ENCODE results near the gene CHD9NB.
"Not testable (repeated sequence)": the region's sequence is repeated elsewhere in the genome, so short reads cannot be mapped to it uniquely, and the experiment has no call there.

The CHD9NB gene

DNA sequence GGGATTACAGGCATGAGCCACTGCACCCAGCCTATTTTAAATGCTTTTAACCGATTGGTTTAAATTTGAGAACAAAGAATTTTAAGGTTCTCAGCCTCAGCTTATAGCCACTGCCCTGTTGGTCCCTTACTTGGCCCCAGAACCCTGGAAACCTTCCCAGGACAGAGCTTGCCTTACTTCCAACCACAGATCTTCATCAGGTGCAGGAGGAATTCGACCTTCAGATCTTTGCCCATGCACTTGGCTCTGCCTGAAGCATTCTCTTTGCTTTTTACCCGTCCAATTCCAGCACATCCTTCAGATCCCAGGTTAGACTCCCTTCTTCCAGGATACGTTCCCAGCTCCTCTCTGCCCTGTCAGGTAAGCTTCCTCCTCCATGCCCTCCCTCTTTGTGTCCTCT is 29.8 kb upstream of the CHD9NB start:
- 0 out of 2 replicates have a peak, but pooled peaks cover 3% of the 10 kb centered on the region for H3K9me3 ChIP-seq (ENCODE audit: insufficient read depth, low read length)
- no peak overlapping the region for H3K9ac ChIP-seq (ENCODE audit: insufficient read length, low read depth)
- no peak for DNase-seq (ENCODE audit: low read depth, low spot score)
- H3K4me3 ChIP-seq (ENCODE audit: insufficient read length, low read depth): no peak overlapping the region
- peaks cover 20% of the 10 kb centered on the region for H3K4me1 ChIP-seq (ENCODE audit: insufficient read depth, insufficient read length)
- no peak for TF ChIP-seq YY1 (IDR thresholded peaks at IDR 0.05; ENCODE audit: insufficient read depth, insufficient read length)
- no peak for TF ChIP-seq ZNF274 (IDR thresholded peaks at IDR 0.05; ENCODE audit: low read depth, low read length)
- no peak for TF ChIP-seq SUZ12 (IDR thresholded peaks at IDR 0.05; ENCODE audit: extremely low read depth, insufficient read depth, insufficient read length)
- H3K36me3 ChIP-seq (ENCODE audit: insufficient read depth, insufficient read length, low read length): peaks cover 13% of the 10 kb centered on the region
- H3K27me3 ChIP-seq (ENCODE audit: insufficient read depth, insufficient read length): no peaks in the 10 kb centered on the region

DNA sequence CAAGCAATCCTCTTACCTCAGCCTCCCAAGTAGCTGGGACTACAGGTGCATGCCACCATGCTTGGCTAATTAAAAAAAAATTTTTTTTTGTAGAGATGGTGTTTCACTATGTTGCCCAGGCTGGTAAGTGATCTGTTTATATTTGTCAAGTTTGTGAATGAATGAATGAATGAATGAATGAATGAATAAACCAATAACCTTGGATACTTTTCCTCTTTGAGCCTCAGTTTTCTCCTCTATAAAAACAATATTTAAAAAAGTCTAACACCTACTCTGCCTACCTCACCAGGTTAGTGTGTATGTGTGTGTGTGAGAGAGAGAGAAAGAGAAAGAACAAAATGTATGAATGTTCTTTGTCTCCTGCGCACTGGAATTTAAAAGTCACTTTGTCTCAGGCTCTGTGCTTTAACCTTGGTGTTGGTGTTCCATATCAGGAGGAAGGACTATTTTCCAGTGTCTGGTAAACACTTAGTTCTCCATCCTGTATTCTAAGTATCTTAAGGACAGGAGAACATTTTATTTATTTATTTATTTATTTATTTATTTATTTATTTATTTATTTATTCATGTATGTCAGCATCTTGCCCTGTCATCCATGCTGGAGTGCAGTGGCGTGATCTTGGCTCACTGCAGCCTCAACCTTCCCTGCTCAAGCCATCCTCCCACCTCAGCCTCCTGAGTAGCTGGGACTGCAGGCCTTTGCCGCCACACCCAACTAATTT is 29.1 kb upstream of the CHD9NB start:
- Histone ChIP-seq H3K27me3 (ENCODE audit: insufficient read depth, insufficient read length) (no peaks in the 10 kb centered on the region), H3K9me3 (ENCODE audit: insufficient read depth, low read length) (0 out of 2 replicates have a peak, but pooled peaks cover 3% of the 10 kb centered on the region), H3K9ac (ENCODE audit: insufficient read length, low read depth) (no peak overlapping the region), H3K36me3 (ENCODE audit: insufficient read depth, insufficient read length, low read length) (peaks cover 13% of the 10 kb centered on the region), H3K4me1 (ENCODE audit: insufficient read depth, insufficient read length) (peaks cover 16% of the 10 kb centered on the region), H3K4me3 (ENCODE audit: insufficient read length, low read depth) (no peak overlapping the region)
- no peak for DNase-seq (ENCODE audit: low read depth, low spot score)
- TF ChIP-seq YY1 (IDR thresholded peaks at IDR 0.05; ENCODE audit: insufficient read depth, insufficient read length) (no peak), ZNF274 (IDR thresholded peaks at IDR 0.05; ENCODE audit: low read depth, low read length) (no peak), SUZ12 (IDR thresholded peaks at IDR 0.05; ENCODE audit: extremely low read depth, insufficient read depth, insufficient read length) (no peak)

DNA sequence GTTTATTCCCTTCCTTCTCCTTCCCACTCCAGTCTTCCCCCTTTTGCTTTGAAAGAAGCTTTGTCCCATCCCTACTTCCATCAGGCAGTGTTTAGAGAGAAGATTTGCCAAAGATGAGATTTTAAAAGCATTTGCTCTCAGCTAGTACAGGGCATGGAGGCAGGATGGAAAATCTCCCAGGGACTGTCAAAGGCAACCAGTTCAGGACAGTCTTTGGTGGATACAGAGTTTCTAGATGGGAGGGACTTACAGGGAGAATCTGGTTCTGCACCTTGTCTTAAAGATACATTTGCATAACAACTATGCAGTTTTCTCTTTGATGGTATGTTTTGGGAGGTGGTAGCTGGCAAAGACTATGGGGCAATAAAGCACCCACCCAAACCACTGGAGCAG is 28.3 kb upstream of the CHD9NB start:
- no peaks in the 10 kb centered on the region for H3K27me3 ChIP-seq (ENCODE audit: insufficient read depth, insufficient read length)
- peak overlapping the region; percentile 51 for H3K9ac ChIP-seq (ENCODE audit: insufficient read length, low read depth)
- 0 out of 2 replicates have a peak, but pooled peaks cover 3% of the 10 kb centered on the region for H3K9me3 ChIP-seq (ENCODE audit: insufficient read depth, low read length)
- no peak for DNase-seq (ENCODE audit: low read depth, low spot score)
- H3K4me3 ChIP-seq (ENCODE audit: insufficient read length, low read depth): no peak overlapping the region
- peaks cover 14% of the 10 kb centered on the region for H3K4me1 ChIP-seq (ENCODE audit: insufficient read depth, insufficient read length)
- H3K36me3 ChIP-seq (ENCODE audit: insufficient read depth, insufficient read length, low read length): peaks cover 13% of the 10 kb centered on the region
- no peak for TF ChIP-seq ZNF274 (IDR thresholded peaks at IDR 0.05; ENCODE audit: low read depth, low read length)
- TF ChIP-seq SUZ12 (IDR thresholded peaks at IDR 0.05; ENCODE audit: extremely low read depth, insufficient read depth, insufficient read length): no peak
- TF ChIP-seq YY1 (IDR thresholded peaks at IDR 0.05; ENCODE audit: insufficient read depth, insufficient read length): no peak

DNA sequence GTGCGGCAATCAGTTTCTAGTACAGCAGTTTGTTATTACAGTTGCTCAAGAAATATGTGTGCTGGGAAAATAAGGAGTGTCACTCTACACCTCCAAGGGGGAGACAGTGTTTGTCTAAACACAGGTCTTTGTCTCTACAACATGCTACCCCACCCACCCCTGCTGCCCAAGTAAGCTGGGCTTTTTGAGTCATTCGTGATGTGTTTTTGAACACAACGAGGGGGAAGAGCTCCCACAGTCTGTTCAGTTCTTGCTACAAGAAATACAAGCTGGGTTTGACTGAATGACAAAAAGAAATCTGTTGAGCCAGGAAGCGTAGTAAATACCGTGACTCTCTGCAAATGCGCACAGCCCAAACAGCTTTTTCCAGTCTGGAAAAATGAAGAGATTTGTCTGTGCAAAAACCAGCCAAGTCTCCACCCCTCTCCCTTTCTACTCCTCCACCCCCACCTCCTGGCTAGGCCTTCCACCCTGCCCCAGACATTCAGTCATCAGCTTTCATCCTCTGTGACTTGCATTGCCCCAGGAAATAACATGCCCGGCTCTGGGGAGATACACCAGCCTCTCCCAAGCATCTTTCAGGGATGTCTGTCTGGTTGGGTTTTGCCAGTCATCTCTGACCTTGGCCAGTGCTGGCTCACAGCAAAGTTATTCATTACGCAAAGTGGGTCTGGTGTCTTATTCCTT is 27.8 kb upstream of the CHD9NB start:
- H3K36me3 ChIP-seq (ENCODE audit: insufficient read depth, insufficient read length, low read length): peaks cover 16% of the 10 kb centered on the region
- H3K4me3 ChIP-seq (ENCODE audit: insufficient read length, low read depth): no peak overlapping the region
- H3K27me3 ChIP-seq (ENCODE audit: insufficient read depth, insufficient read length): no peaks in the 10 kb centered on the region
- DNase-seq (ENCODE audit: low read depth, low spot score): no peak
- peak overlapping the region; percentile 51 for H3K9ac ChIP-seq (ENCODE audit: insufficient read length, low read depth)
- no peak for TF ChIP-seq ZNF274 (IDR thresholded peaks at IDR 0.05; ENCODE audit: low read depth, low read length)
- no peak for TF ChIP-seq SUZ12 (IDR thresholded peaks at IDR 0.05; ENCODE audit: extremely low read depth, insufficient read depth, insufficient read length)
- no peak for TF ChIP-seq YY1 (IDR thresholded peaks at IDR 0.05; ENCODE audit: insufficient read depth, insufficient read length)
- H3K9me3 ChIP-seq (ENCODE audit: insufficient read depth, low read length): peaks cover 3% of the 10 kb centered on the region; the same call in 1 of the 2 replicates
- peaks cover 14% of the 10 kb centered on the region for H3K4me1 ChIP-seq (ENCODE audit: insufficient read depth, insufficient read length)

DNA sequence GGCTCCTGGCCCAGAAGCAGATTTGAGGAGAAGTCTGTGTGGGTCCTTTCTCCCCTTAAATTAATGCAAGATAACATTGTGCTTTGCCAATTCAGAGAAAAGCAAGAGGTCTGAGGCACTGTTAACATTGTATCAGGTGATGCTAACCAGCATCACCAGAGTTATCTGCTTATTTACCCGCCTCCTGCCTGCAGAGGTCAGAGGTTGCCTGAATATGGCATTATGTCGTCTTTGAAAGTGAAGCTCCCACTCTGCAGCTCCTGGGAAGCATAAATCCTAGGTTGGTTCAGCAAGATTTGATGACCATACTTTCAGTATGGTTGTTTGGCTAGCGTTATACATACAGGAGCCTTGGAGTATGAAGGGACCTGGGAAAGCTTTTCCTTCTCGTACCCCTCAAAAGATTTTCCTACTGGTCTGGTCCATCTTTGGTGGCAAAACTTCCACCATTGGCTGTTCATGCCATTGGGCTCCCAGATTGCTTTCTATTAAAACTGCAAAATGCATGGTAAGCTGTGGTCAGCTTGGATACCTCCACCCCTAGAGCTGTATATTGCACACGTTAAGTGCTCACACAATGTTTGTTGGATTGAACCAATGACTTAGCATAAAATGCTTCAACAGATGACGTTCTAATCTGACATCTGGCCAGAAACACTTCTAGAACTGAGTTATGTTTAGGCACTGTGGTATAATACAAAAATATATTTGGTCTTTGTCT is 26.2 kb upstream of the CHD9NB start:
- no peak overlapping the region for H3K9ac ChIP-seq (ENCODE audit: insufficient read length, low read depth)
- H3K4me1 ChIP-seq (ENCODE audit: insufficient read depth, insufficient read length): peaks cover 13% of the 10 kb centered on the region
- no peaks in the 10 kb centered on the region for H3K27me3 ChIP-seq (ENCODE audit: insufficient read depth, insufficient read length)
- DNase-seq (ENCODE audit: low read depth, low spot score): no peak
- H3K36me3 ChIP-seq (ENCODE audit: insufficient read depth, insufficient read length, low read length): peaks cover 13% of the 10 kb centered on the region
- H3K9me3 ChIP-seq (ENCODE audit: insufficient read depth, low read length): peaks cover 16% of the 10 kb centered on the region; the same call in 1 of the 2 replicates
- no peak for TF ChIP-seq ZNF274 (IDR thresholded peaks at IDR 0.05; ENCODE audit: low read depth, low read length)
- no peak for TF ChIP-seq SUZ12 (IDR thresholded peaks at IDR 0.05; ENCODE audit: extremely low read depth, insufficient read depth, insufficient read length)
- no peak for TF ChIP-seq YY1 (IDR thresholded peaks at IDR 0.05; ENCODE audit: insufficient read depth, insufficient read length)
- no peak overlapping the region for H3K4me3 ChIP-seq (ENCODE audit: insufficient read length, low read depth)

DNA sequence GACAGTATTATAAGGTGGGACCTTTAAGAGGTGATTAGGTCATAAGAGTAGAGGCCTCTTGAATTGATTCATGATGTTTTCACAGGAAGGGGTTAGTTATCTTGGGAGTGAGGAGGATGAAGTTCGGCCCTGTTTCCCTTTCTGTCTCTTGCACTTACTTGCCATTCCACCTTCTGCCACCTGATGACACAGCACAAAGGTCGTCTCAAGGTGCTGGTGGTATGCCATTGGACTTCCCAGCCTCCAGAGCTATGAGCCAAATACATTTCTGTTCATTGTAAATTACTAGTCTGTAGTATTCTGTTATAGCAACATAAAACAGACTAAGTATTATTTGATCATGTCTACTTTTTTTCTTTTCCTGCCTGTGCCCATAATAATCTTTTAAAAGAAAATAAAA is 25.6 kb upstream of the CHD9NB start:
- Histone ChIP-seq H3K36me3 (ENCODE audit: insufficient read depth, insufficient read length, low read length) (peaks cover 9% of the 10 kb centered on the region), H3K4me3 (ENCODE audit: insufficient read length, low read depth) (no peak overlapping the region), H3K9ac (ENCODE audit: insufficient read length, low read depth) (no peak overlapping the region), H3K9me3 (ENCODE audit: insufficient read depth, low read length) (peaks cover 22% of the 10 kb centered on the region), H3K27me3 (ENCODE audit: insufficient read depth, insufficient read length) (no peaks in the 10 kb centered on the region), H3K4me1 (ENCODE audit: insufficient read depth, insufficient read length) (peaks cover 13% of the 10 kb centered on the region)
- no peak for TF ChIP-seq SUZ12 (IDR thresholded peaks at IDR 0.05; ENCODE audit: extremely low read depth, insufficient read depth, insufficient read length)
- no peak for TF ChIP-seq ZNF274 (IDR thresholded peaks at IDR 0.05; ENCODE audit: low read depth, low read length)
- TF ChIP-seq YY1 (IDR thresholded peaks at IDR 0.05; ENCODE audit: insufficient read depth, insufficient read length): no peak
- no peak for DNase-seq (ENCODE audit: low read depth, low spot score)

DNA sequence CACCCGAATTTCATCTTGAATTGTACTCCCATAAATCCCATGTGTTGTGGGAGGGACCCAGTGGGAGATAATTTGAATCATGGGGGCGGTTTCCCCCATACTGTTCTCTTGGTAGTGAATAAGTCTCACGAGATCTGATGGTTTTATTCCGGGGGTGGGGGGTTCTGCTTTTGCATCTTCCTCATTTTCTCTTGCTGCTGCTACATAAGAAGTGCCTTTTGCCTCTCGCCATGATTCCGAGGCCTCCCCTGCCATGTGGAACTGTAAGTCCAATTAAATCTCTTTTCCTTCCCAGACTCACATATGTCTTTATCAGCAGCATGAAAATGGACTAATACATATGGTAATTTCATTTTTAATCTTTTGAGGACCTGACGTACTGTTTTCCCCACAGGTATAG is 22.8 kb upstream of the CHD9NB start:
- peaks cover 11% of the 10 kb centered on the region for H3K36me3 ChIP-seq (ENCODE audit: insufficient read depth, insufficient read length, low read length)
- H3K4me1 ChIP-seq (ENCODE audit: insufficient read depth, insufficient read length); H3K9ac ChIP-seq (ENCODE audit: insufficient read length, low read depth); H3K27me3 ChIP-seq (ENCODE audit: insufficient read depth, insufficient read length); DNase-seq (ENCODE audit: low read depth, low spot score); H3K4me3 ChIP-seq (ENCODE audit: insufficient read length, low read depth): not testable (repeated sequence)
- H3K9me3 ChIP-seq (ENCODE audit: insufficient read depth, low read length): peaks cover 32% of the 10 kb centered on the region

DNA sequence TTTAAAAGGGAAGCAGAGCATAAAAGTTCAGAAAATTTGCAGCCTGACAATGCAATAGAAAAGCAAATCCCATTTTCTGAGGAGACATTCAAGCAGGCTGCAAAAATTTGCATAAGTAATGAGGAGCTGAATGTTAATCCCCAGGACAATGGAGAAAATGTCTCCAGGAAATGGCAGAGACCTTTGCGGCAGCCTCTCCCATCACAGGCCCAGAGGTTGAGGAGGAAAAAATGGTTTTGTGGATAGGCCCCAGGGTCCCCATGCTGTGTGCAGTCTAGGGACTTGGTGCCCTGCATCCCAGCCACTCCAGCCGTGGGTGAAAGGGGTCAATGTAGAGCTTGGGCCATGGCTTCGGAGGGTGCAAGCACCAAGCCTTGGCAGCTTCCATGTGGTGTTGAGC is 21.6 kb upstream of the CHD9NB start:
- H3K9ac ChIP-seq (ENCODE audit: insufficient read length, low read depth); H3K27me3 ChIP-seq (ENCODE audit: insufficient read depth, insufficient read length); H3K4me1 ChIP-seq (ENCODE audit: insufficient read depth, insufficient read length); H3K4me3 ChIP-seq (ENCODE audit: insufficient read length, low read depth); DNase-seq (ENCODE audit: low read depth, low spot score): not testable (repeated sequence)
- Histone ChIP-seq H3K36me3 (ENCODE audit: insufficient read depth, insufficient read length, low read length) (peaks cover 16% of the 10 kb centered on the region), H3K9me3 (ENCODE audit: insufficient read depth, low read length) (peaks cover 32% of the 10 kb centered on the region)

All from NT2/D1 (cell line).